GM19193 (cell line): ENCODE data around the gene CEP72.

Source experiments
- POLR2A ChIP-seq: IDR thresholded peaks from 4 replicates; pipeline ENCODE4 v1.6.1; 2011; ENCODE audit not compliant: insufficient read depth, insufficient read length; ENCODE audit errors: extremely low read depth

CEP72 gene

GRCh38 chr5:671459-672328, 59.6 kb downstream of the CEP72 start:
- no peak for TF ChIP-seq POLR2A

- TF ChIP-seq POLR2A, result no peak
These were observed 60.4 kb downstream of the CEP72 start for GRCh38 chr5:672329-673160.

- no peak for TF ChIP-seq POLR2A
These were observed 61.2 kb downstream of the CEP72 start for GRCh38 chr5:673161-673830.

- no peak for TF ChIP-seq POLR2A
These were observed 61.9 kb downstream of the CEP72 start for GRCh38 chr5:673831-674629.

GRCh38 chr5:674630-675011, 62.5 kb downstream of the CEP72 start:
- TF ChIP-seq POLR2A, result no peak

- TF ChIP-seq POLR2A, result no peak
These were observed 63.2 kb downstream of the CEP72 start for GRCh38 chr5:675111-675870.

- TF ChIP-seq POLR2A, result no peak
These were observed 63.9 kb downstream of the CEP72 start for GRCh38 chr5:675871-676698.

- no peak for TF ChIP-seq POLR2A
These were observed 64.5 kb downstream of the CEP72 start for GRCh38 chr5:676699-677076.

- no peak for TF ChIP-seq POLR2A
These were observed 65.3 kb downstream of the CEP72 start for GRCh38 chr5:677131-678101.

GRCh38 chr5:683551-684481, 71.7 kb downstream of the CEP72 start:
- no peak for TF ChIP-seq POLR2A

GRCh38 chr5:684751-685216, 72.6 kb downstream of the CEP72 start:
- no peak for TF ChIP-seq POLR2A
